ENCODE measurements around the gene KLF7. TPM values are rescaled to one million over a fixed set of nuclear protein-coding genes. Genes with fewer than 3 reads are reported as not detected.

KLF7 gene
- total RNA-seq, 1 experiment from 2014 or later, result 17.1 TPM

DNA sequence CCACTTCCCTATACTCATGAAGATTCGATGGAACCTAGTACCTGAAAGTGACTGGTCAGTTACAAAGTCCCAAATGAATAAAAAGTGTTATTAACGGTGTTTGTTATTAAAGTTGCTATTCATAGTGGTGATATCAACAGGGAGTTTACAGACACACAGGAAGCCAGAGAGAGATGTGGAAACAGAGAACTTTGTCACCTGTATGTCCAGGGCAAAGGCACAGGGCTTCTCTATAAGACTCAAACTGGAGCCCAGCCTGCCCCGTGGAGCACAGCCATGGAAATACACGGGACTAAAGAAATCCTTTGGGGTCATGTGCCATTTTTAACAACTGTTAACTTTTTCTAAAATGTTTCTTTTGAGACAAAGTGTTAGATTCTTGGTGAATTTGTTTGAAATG lies 68.5 kb downstream of the KLF7 start:
- BruUV-seq (replicated peaks), result no TSS peak
- ChIA-PET POLR2A (no interaction called here), CTCF (no interaction called here)
- TF ChIP-seq, protein P1, sequence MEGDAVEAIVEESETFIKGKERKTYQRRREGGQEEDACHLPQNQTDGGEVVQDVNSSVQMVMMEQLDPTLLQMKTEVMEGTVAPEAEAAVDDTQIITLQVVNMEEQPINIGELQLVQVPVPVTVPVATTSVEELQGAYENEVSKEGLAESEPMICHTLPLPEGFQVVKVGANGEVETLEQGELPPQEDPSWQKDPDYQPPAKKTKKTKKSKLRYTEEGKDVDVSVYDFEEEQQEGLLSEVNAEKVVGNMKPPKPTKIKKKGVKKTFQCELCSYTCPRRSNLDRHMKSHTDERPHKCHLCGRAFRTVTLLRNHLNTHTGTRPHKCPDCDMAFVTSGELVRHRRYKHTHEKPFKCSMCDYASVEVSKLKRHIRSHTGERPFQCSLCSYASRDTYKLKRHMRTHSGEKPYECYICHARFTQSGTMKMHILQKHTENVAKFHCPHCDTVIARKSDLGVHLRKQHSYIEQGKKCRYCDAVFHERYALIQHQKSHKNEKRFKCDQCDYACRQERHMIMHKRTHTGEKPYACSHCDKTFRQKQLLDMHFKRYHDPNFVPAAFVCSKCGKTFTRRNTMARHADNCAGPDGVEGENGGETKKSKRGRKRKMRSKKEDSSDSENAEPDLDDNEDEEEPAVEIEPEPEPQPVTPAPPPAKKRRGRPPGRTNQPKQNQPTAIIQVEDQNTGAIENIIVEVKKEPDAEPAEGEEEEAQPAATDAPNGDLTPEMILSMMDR (IDR thresholded peaks at IDR 0.05), result no peak
- TF ChIP-seq POLR2AphosphoS5 (IDR thresholded peaks at IDR 0.05; ENCODE audit: low read depth, low read length) (no peak), TCF7L2 (IDR thresholded peaks at IDR 0.05; ENCODE audit: low read depth, low read length) (no peak), SIN3A (IDR thresholded peaks at IDR 0.05; ENCODE audit: borderline replicate concordance, insufficient read depth, low read depth, low read length) (no peak)
- TF ChIP-seq, protein P2, sequence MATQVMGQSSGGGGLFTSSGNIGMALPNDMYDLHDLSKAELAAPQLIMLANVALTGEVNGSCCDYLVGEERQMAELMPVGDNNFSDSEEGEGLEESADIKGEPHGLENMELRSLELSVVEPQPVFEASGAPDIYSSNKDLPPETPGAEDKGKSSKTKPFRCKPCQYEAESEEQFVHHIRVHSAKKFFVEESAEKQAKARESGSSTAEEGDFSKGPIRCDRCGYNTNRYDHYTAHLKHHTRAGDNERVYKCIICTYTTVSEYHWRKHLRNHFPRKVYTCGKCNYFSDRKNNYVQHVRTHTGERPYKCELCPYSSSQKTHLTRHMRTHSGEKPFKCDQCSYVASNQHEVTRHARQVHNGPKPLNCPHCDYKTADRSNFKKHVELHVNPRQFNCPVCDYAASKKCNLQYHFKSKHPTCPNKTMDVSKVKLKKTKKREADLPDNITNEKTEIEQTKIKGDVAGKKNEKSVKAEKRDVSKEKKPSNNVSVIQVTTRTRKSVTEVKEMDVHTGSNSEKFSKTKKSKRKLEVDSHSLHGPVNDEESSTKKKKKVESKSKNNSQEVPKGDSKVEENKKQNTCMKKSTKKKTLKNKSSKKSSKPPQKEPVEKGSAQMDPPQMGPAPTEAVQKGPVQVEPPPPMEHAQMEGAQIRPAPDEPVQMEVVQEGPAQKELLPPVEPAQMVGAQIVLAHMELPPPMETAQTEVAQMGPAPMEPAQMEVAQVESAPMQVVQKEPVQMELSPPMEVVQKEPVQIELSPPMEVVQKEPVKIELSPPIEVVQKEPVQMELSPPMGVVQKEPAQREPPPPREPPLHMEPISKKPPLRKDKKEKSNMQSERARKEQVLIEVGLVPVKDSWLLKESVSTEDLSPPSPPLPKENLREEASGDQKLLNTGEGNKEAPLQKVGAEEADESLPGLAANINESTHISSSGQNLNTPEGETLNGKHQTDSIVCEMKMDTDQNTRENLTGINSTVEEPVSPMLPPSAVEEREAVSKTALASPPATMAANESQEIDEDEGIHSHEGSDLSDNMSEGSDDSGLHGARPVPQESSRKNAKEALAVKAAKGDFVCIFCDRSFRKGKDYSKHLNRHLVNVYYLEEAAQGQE (IDR thresholded peaks at IDR 0.05; ENCODE audit: insufficient read depth in 1 of 2, low read depth in 2 of 2, low read length in 1 of 2), result no peak
- no peak overlapping the region for H3K4me3 ChIP-seq (ENCODE audit: low read depth in 2 of 2, low read length in 2 of 2)
- intact Hi-C loops (cut with micrococcal nuclease; ENCODE audit: unreplicated experiment), result no loop called here
- H3K27me3 ChIP-seq (ENCODE audit: control insufficient read depth, insufficient read depth, low read length), result no peaks in the 10 kb centered on the region
- no peak for ATAC-seq
- no peak for DNase-seq (ENCODE audit: low read depth, low spot score)
- H3K27ac ChIP-seq (ENCODE audit: low read length), result no peak overlapping the region
- no peaks in the 10 kb centered on the region; the same call in none of the 2 replicates for H3K4me1 ChIP-seq (ENCODE audit: control insufficient read depth, insufficient read depth, low read length)
- no peaks in the 10 kb centered on the region for H3K9me3 ChIP-seq (ENCODE audit: control insufficient read depth, insufficient read depth, low read depth, low read length)
- no peaks in the 10 kb centered on the region for H3K36me3 ChIP-seq (ENCODE audit: control insufficient read depth, insufficient read depth, low read length)
- in situ Hi-C loops (cut with HindIII; ENCODE audit: low pct_unique_long_range_greater_than_20kb, low sequenced_read_pairs), result no loop called here

DNA sequence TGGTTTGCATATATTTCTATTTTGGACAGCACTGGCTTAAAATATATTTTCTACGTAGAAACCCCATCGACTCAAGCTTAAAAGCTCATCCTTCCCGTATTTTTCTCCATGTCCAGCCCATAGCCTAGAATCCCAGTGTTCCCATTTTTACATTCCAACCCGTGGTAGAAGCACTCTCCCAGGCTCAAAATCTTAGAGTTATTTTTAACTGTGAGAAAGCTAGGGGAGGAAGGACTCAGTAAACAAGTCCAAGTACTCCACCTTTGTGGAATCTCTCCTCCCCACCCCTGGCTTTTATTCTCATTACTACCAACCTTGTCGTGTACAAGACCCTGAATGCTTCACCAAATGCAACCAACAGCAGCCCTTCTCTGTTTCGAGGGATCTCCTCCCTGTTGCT lies 69.8 kb downstream of the KLF7 start:
- ChIA-PET CTCF (no interaction called here), POLR2A (interaction anchor here (0.6 kb wide), 1 partner anchor 9 kb away, joined by 3 read pairs; no protein-coding TSS in a partner anchor)
- H3K27ac ChIP-seq (ENCODE audit: low read length), result no peak overlapping the region
- H3K36me3 ChIP-seq (ENCODE audit: control insufficient read depth, insufficient read depth, low read length), result no peaks in the 10 kb centered on the region
- ATAC-seq (no peak), DNase-seq (ENCODE audit: low read depth, low spot score) (no peak)
- intact Hi-C loops (cut with micrococcal nuclease; ENCODE audit: unreplicated experiment), result no loop called here
- no peak overlapping the region for H3K4me3 ChIP-seq (ENCODE audit: low read depth in 2 of 2, low read length in 2 of 2)
- TF ChIP-seq, protein P1 (IDR thresholded peaks at IDR 0.05), result no peak
- TF ChIP-seq, protein P2 (IDR thresholded peaks at IDR 0.05; ENCODE audit: insufficient read depth in 1 of 2, low read depth in 2 of 2, low read length in 1 of 2), result no peak
- no peak for TF ChIP-seq SIN3A (IDR thresholded peaks at IDR 0.05; ENCODE audit: borderline replicate concordance, insufficient read depth, low read depth, low read length)
- TF ChIP-seq POLR2AphosphoS5 (IDR thresholded peaks at IDR 0.05; ENCODE audit: low read depth, low read length), result no peak
- no peak for TF ChIP-seq TCF7L2 (IDR thresholded peaks at IDR 0.05; ENCODE audit: low read depth, low read length)
- in situ Hi-C loops (cut with HindIII; ENCODE audit: low pct_unique_long_range_greater_than_20kb, low sequenced_read_pairs), result no loop called here
- BruUV-seq (replicated peaks), result no TSS peak
- H3K27me3 ChIP-seq (ENCODE audit: control insufficient read depth, insufficient read depth, low read length), result no peaks in the 10 kb centered on the region
- no peaks in the 10 kb centered on the region; the same call in none of the 2 replicates for H3K4me1 ChIP-seq (ENCODE audit: control insufficient read depth, insufficient read depth, low read length)
- H3K9me3 ChIP-seq (ENCODE audit: control insufficient read depth, insufficient read depth, low read depth, low read length), result no peaks in the 10 kb centered on the region
